K562 (cell line): ENCODE results near the gene HPCA. TPM values are rescaled to one million over a fixed set of nuclear protein-coding genes. Genes with fewer than 3 reads are reported as not detected.

Experiments used
- CBFA2T2 ChIP-seq: fragments of 450-650 bp; conservative IDR thresholded peaks from 2 replicates; pipeline ENCODE4 v1.6.1; 2017; ENCODE audit warnings: mild to moderate bottlenecking
- EHMT2 ChIP-seq: fragments of 450-650 bp; IDR thresholded peaks from 2 replicates; pipeline ENCODE4 v1.6.1; 2018; ENCODE audit warnings: antibody characterized with exemption
- FOSL1 ChIP-seq: fragments of 200-800 bp; sonication (Bioruptor generic); conservative IDR thresholded peaks from 2 replicates; pipeline ENCODE4 v1.6.1; 2016; ENCODE audit warnings: missing genetic modification characterization, missing compliant biosample characterization
- HDAC1 ChIP-seq, 2 experiments: fragments of 450-650 bp; IDR thresholded peaks; 2 replicates each; pipeline ENCODE4 v1.6.1; 2016 to 2017; ENCODE audit warnings: inconsistent platforms in 1 of 2, mild to moderate bottlenecking in 1 of 2, moderate library complexity in 1 of 2
- JUND ChIP-seq, 2 experiments: IDR thresholded peaks; 2 replicates in 1 of 2; 3 replicates in 1 of 2; pipeline ENCODE4 v1.6.1; 2011; ENCODE audit warnings: borderline replicate concordance in 2 of 2, low read depth in 2 of 2, low read length in 2 of 2, improper control_type of control experiment in 1 of 2, missing biosample characterization in 1 of 2, missing genetic modification characterization in 1 of 2, missing genetic modification reagents in 1 of 2
- KLF6 ChIP-seq: fragments of 250-450 bp; sonication (Bioruptor Pico); IDR thresholded peaks from 2 replicates; pipeline ENCODE4 v1.4.0; 2020; ENCODE audit warnings: mild to moderate bottlenecking, moderate library complexity, borderline replicate concordance
- MEF2D ChIP-seq: conservative IDR thresholded peaks from 2 replicates; pipeline ENCODE4 v1.6.1; 2016; ENCODE audit warnings: low read depth, missing genetic modification characterization, missing compliant biosample characterization
- NR3C1 ChIP-seq: sonication (generic); formaldehyde crosslinking; IDR thresholded peaks from 2 replicates; pipeline ENCODE4 v1.8.1; 2022; ENCODE audit warnings: missing genetic modification reagents
- POLR2H ChIP-seq: IDR thresholded peaks from 2 replicates; pipeline ENCODE4 v1.6.1; 2016; ENCODE audit warnings: missing genetic modification characterization, low read depth, mild to moderate bottlenecking, control low read depth, missing compliant biosample characterization, moderate library complexity
- PTBP1 ChIP-seq: fragments of 200-400 bp; formaldehyde crosslinking; IDR thresholded peaks from 2 replicates; pipeline ENCODE4 v1.6.1; 2017; ENCODE audit warnings: low read depth, low read length
- RBM39 ChIP-seq: fragments of 200-400 bp; formaldehyde crosslinking; optimal IDR thresholded peaks from 2 replicates; pipeline ENCODE3; 2018; ENCODE audit warnings: low read depth, low read length
- SMARCB1 ChIP-seq: IDR thresholded peaks from 2 replicates; pipeline ENCODE4 v1.6.1; 2011; ENCODE audit warnings: improper control_type of control experiment, low read depth; ENCODE audit not compliant: insufficient read length
- SP2 ChIP-seq: IDR thresholded peaks from 2 replicates; pipeline ENCODE4 v1.6.1; 2011; ENCODE audit warnings: mild to moderate bottlenecking, low read depth, low read length, moderate library complexity; ENCODE audit not compliant: poor library complexity, severe bottlenecking; ENCODE audit errors: extremely low read depth
- TBP ChIP-seq: optimal IDR thresholded peaks from 2 replicates; pipeline ENCODE3; 2011; ENCODE audit warnings: low read depth, low read length, improper control_type of control experiment
- TCFL5 ChIP-seq: fragments of 250-450 bp; sonication (Bioruptor Pico); conservative IDR thresholded peaks from 2 replicates; pipeline ENCODE4 v1.6.1; 2021; ENCODE audit warnings: mild to moderate bottlenecking, moderate library complexity, matching md5 sums
- U2AF1 ChIP-seq: fragments of 200-400 bp; formaldehyde crosslinking; optimal IDR thresholded peaks from 2 replicates; pipeline ENCODE3; 2017; ENCODE audit warnings: mild to moderate bottlenecking, low read depth, low read length, moderate library complexity
- YY1 ChIP-seq, 3 experiments: IDR thresholded peaks; 2 replicates each; pipeline ENCODE4 v1.6.1; 2011; ENCODE audit warnings: low read length in 2 of 3, mild to moderate bottlenecking in 2 of 3, moderate library complexity in 2 of 3, borderline replicate concordance in 1 of 3, control low read depth in 1 of 3, low read depth in 1 of 3; ENCODE audit not compliant: insufficient read depth in 3 of 3, insufficient replicate concordance in 2 of 3, control insufficient read depth in 1 of 3, insufficient read length in 1 of 3; ENCODE audit errors: extremely low read depth in 1 of 3
- ZBTB1 ChIP-seq: sonication (generic); formaldehyde crosslinking; IDR thresholded peaks from 2 replicates; pipeline ENCODE4 v1.8.1; 2023; ENCODE audit warnings: missing genetic modification reagents, low read depth, mild to moderate bottlenecking, borderline replicate concordance
- ZC3H11A ChIP-seq: IDR thresholded peaks from 2 replicates; pipeline ENCODE4 v1.6.1; 2012; ENCODE audit warnings: low read depth, low read length, improper control_type of control experiment
- ZNF431 ChIP-seq: sonication (generic); formaldehyde crosslinking; IDR thresholded peaks from 2 replicates; pipeline ENCODE4 v1.8.0; 2022; ENCODE audit warnings: mild to moderate bottlenecking, missing genetic modification reagents
- ZNF696 ChIP-seq: fragments of 250-450 bp; sonication (Bioruptor Pico); conservative IDR thresholded peaks from 2 replicates; pipeline ENCODE4 v1.4.0; 2020; ENCODE audit warnings: mild to moderate bottlenecking, moderate library complexity
- polyA plus RNA-seq, 8 experiments: library from polyadenylated mRNA; depleted of rRNA in 4 of 8; stranded (reverse) in 5 of 8; unstranded in 3 of 8; fragments of >200 nt; fragmentation: Nextera tagmentation in 2 of 8; fragmentation: Illumina TruSeq in 1 of 8; extraction: Ambion mirVana in 2 of 8; extraction: Trizol in 1 of 8; gene quantifications; 2 replicates each; pipeline versions ENCODE4 v1.2.1 to v1.2.3, GENCODE V29; 2011 to 2014; ENCODE audit warnings: inconsistent platforms in 1 of 8, missing spikeins in 1 of 8
- total RNA-seq, 7 experiments: library from RNA; depleted of rRNA in 6 of 7; stranded (reverse); fragments of >200 nt in 6 of 7; fragmentation: Illumina TruSeq in 2 of 7; extraction: Trizol in 2 of 7; gene quantifications; 2 replicates each; pipeline versions ENCODE4 v1.2.1 to v1.2.3, GENCODE V29; 2011 to 2021; ENCODE audit warnings: low replicate concordance in 1 of 7
- TF ChIP-seq, protein P1 (sequence below): sonication (generic); formaldehyde crosslinking; IDR thresholded peaks from 2 replicates; pipeline ENCODE4 v1.8.0; 2023; ENCODE audit warnings: mild to moderate bottlenecking, missing genetic modification reagents
- TF ChIP-seq, protein P2 (sequence below): fragments of 450-650 bp; conservative IDR thresholded peaks from 2 replicates; pipeline ENCODE4 v1.6.1; 2016; ENCODE audit warnings: missing genetic modification characterization, low read depth, mild to moderate bottlenecking, missing compliant biosample characterization, moderate library complexity

The HPCA gene
- total and polyA plus RNA-seq, 9 of the 15 experiments (the other 6 are each of a cell fraction or from before 2014, with no cell fraction given) = not detected

DNA sequence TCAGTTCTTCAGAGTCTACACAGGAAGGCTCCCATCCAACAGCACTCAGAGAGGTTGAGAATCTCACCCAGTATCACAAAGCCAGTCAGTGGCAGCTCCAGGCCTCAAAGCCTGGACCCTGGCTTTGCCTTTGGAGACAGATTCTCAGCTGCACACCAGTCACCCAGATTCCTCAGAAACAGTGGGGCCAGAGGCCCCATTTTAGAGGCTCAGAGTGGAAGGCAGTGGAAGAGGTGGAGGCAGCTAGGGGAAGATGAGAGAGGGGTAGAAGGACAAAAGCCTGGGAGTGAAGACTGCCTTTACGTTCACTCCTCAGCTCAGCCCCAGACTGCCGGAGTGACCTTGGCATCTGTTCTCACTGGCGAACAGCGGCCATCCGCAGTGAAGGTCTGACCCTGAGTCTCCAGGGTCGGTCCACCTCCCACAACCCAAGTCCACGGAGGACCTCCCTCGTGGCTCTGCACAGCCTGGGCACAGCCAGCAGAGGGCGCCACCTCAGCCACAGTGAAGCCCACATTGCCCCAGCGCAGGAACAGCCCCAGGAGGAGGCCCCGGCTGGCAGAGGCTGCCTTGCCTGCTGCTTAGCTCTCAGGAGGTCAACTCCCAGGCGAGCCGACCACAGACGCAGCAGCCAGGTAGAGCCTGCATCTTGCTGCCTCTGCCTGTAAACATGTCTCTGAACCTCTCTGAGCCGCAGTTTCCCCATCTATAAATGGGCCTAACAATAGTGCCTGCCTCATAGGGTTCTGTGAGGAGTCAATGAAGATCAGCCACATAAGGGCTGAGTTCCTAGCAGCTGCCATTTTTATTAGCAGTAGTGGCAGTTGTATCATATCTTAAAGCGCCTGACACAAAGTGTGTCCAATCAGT is 9.7 kb upstream of the HPCA start (continued):
- TF ChIP-seq HDAC1 (IDR thresholded peaks at IDR 0.05) (no peak), SP2 (no peak), ZNF696 (CRISPR knock-in tag) (no peak), ZC3H11A (no peak), POLR2H (no peak), SMARCB1 (no peak), ZNF431 (no peak), EHMT2 (no peak), KLF6 (CRISPR knock-in tag) (no peak), JUND (IDR thresholded peaks at IDR 0.05; ENCODE audit: borderline replicate concordance, low read depth, low read length) (no peak), JUND (tag; IDR thresholded peaks at IDR 0.05; ENCODE audit: borderline replicate concordance, low read depth, low read length) (no peak), PTBP1 (no peak), CBFA2T2 (no peak), U2AF1 (no peak), NR3C1 (CRISPR knock-in tag) (no peak), RBM39 (no peak), YY1 (IDR thresholded peaks at IDR 0.05; ENCODE audit: borderline replicate concordance in 1 of 3, control insufficient read depth in 1 of 3, extremely low read depth in 1 of 3, insufficient read depth in 3 of 3, insufficient read length in 1 of 3, insufficient replicate concordance in 2 of 3, low read depth in 1 of 3, low read length in 2 of 3) (peak in 1 of 3 experiments; percentile 50), TBP (no peak), FOSL1 (no peak), TCFL5 (CRISPR knock-in tag) (no peak), ZBTB1 (CRISPR knock-in tag) (no peak), MEF2D (tag) (no peak)
- TF ChIP-seq, protein P1, sequence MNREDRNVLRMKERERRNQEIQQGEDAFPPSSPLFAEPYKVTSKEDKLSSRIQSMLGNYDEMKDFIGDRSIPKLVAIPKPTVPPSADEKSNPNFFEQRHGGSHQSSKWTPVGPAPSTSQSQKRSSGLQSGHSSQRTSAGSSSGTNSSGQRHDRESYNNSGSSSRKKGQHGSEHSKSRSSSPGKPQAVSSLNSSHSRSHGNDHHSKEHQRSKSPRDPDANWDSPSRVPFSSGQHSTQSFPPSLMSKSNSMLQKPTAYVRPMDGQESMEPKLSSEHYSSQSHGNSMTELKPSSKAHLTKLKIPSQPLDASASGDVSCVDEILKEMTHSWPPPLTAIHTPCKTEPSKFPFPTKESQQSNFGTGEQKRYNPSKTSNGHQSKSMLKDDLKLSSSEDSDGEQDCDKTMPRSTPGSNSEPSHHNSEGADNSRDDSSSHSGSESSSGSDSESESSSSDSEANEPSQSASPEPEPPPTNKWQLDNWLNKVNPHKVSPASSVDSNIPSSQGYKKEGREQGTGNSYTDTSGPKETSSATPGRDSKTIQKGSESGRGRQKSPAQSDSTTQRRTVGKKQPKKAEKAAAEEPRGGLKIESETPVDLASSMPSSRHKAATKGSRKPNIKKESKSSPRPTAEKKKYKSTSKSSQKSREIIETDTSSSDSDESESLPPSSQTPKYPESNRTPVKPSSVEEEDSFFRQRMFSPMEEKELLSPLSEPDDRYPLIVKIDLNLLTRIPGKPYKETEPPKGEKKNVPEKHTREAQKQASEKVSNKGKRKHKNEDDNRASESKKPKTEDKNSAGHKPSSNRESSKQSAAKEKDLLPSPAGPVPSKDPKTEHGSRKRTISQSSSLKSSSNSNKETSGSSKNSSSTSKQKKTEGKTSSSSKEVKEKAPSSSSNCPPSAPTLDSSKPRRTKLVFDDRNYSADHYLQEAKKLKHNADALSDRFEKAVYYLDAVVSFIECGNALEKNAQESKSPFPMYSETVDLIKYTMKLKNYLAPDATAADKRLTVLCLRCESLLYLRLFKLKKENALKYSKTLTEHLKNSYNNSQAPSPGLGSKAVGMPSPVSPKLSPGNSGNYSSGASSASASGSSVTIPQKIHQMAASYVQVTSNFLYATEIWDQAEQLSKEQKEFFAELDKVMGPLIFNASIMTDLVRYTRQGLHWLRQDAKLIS (CRISPR knock-in tag) = no peak
- TF ChIP-seq, protein P2, sequence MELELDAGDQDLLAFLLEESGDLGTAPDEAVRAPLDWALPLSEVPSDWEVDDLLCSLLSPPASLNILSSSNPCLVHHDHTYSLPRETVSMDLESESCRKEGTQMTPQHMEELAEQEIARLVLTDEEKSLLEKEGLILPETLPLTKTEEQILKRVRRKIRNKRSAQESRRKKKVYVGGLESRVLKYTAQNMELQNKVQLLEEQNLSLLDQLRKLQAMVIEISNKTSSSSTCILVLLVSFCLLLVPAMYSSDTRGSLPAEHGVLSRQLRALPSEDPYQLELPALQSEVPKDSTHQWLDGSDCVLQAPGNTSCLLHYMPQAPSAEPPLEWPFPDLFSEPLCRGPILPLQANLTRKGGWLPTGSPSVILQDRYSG (tag) = no peak
